HG02973 (cell line): ENCODE data around the gene HIPK2.
"Not testable (repeated sequence)": the region's sequence is repeated elsewhere in the genome, so short reads cannot be mapped to it uniquely, and the experiment has no call there.

Source experiments
- ATAC-seq: cut with Tn5 transposase; IDR thresholded peaks from one replicate; pipeline ENCODE4 v1.9.1; 2021; ENCODE audit warnings: moderate library complexity; ENCODE audit not compliant: unreplicated experiment

HIPK2 gene

GRCh38 chr7:139557857-139558581, 219.8 kb downstream of the HIPK2 start:
- ATAC-seq = no peak

GRCh38 chr7:139553991-139554700, 223.7 kb downstream of the HIPK2 start:
- ATAC-seq = not testable (repeated sequence)

- ATAC-seq = no peak
Observed at GRCh38 chr7:139548302-139549028, 229.3 kb downstream of the HIPK2 start.

GRCh38 chr7:139544645-139545044, 233.2 kb downstream of the HIPK2 start:
- no peak for ATAC-seq

- ATAC-seq = no peak
Observed at GRCh38 chr7:139543801-139544603, 233.8 kb downstream of the HIPK2 start.

- no peak for ATAC-seq
Observed at GRCh38 chr7:139542308-139543151, 235.3 kb downstream of the HIPK2 start.

- ATAC-seq = no peak
Observed at GRCh38 chr7:139541600-139542307, 236.0 kb downstream of the HIPK2 start.

GRCh38 chr7:139540203-139540602, 237.6 kb downstream of the HIPK2 start:
- no peak for ATAC-seq

- ATAC-seq = no peak
Observed at GRCh38 chr7:139538881-139539635, 238.7 kb downstream of the HIPK2 start.

GRCh38 chr7:139536152-139536551, 241.6 kb downstream of the HIPK2 start:
- no peak for ATAC-seq

GRCh38 chr7:139534966-139535651, 242.7 kb downstream of the HIPK2 start:
- no peak for ATAC-seq

GRCh38 chr7:139534096-139534495, 243.7 kb downstream of the HIPK2 start:
- ATAC-seq = no peak

GRCh38 chr7:139532636-139533155, 245.1 kb downstream of the HIPK2 start:
- ATAC-seq = no peak

GRCh38 chr7:139531094-139531493, 246.7 kb downstream of the HIPK2 start:
- ATAC-seq = no peak

GRCh38 chr7:139526578-139527544, 250.9 kb downstream of the HIPK2 start:
- ATAC-seq = no peak

- ATAC-seq = no peak
Observed at GRCh38 chr7:139525750-139526149, 252.0 kb downstream of the HIPK2 start.

- no peak for ATAC-seq
Observed at GRCh38 chr7:139525239-139525638, 252.6 kb downstream of the HIPK2 start.
